Measurements from ENCODE around the gene FBXW8.
A peak's percentile ranks its signal among the peaks of the same experiment; 100 is the strongest.

The FBXW8 gene

GRCh38 chr12:117061555-117062079 is 150.9 kb downstream of the FBXW8 start:
- no peak for DNase-seq

GRCh38 chr12:117063162-117063911 is 152.6 kb downstream of the FBXW8 start:
- DNase-seq: peak; percentile 35

- no peak for DNase-seq
Measured at GRCh38 chr12:117064049-117064448, 153.3 kb downstream of the FBXW8 start.

GRCh38 chr12:117064596-117064995 is 153.8 kb downstream of the FBXW8 start:
- DNase-seq: no peak

GRCh38 chr12:117067016-117067415 is 156.3 kb downstream of the FBXW8 start:
- no peak for DNase-seq

- DNase-seq: no peak
Measured at GRCh38 chr12:117067638-117068037, 156.9 kb downstream of the FBXW8 start.

GRCh38 chr12:117068492-117068891 is 157.7 kb downstream of the FBXW8 start:
- no peak for DNase-seq

GRCh38 chr12:117069101-117069797 is 158.5 kb downstream of the FBXW8 start:
- no peak for DNase-seq

GRCh38 chr12:117069926-117070900 is 159.5 kb downstream of the FBXW8 start:
- DNase-seq: no peak

GRCh38 chr12:117071009-117071408 is 160.3 kb downstream of the FBXW8 start:
- DNase-seq: no peak

- no peak for DNase-seq
Measured at GRCh38 chr12:117072106-117072505, 161.4 kb downstream of the FBXW8 start.

GRCh38 chr12:117072736-117073490 is 162.2 kb downstream of the FBXW8 start:
- no peak for DNase-seq

- no peak for DNase-seq
Measured at GRCh38 chr12:117073611-117074010, 162.9 kb downstream of the FBXW8 start.

- DNase-seq: no peak
Measured at GRCh38 chr12:117076410-117077372, 165.9 kb downstream of the FBXW8 start.

- DNase-seq: no peak
Measured at GRCh38 chr12:117079487-117079886, 168.7 kb downstream of the FBXW8 start.

GRCh38 chr12:117080661-117081144 is 170.0 kb downstream of the FBXW8 start:
- DNase-seq: no peak

Data from stimulated activated CD4-positive, alpha-beta T cell treated with anti-CD3 and anti-CD28 coated beads, Interleukin-15, amount 100 ng/mL, for 24 hours (primary cell).